Measurements from ENCODE around the gene STX1A. TPM values are rescaled to one million over a fixed set of nuclear protein-coding genes. Genes with fewer than 3 reads are reported as not detected.

The STX1A gene
- total RNA-seq, 1 experiment from 2014 or later: 3.7 TPM

- peak overlapping the region; percentile 77 for H3K4me3 ChIP-seq (ENCODE audit: low read length)
- no peaks in the 10 kb centered on the region for H3K9me3 ChIP-seq (ENCODE audit: low read length)
- peaks cover 10% of the 10 kb centered on the region for H3K79me2 ChIP-seq (ENCODE audit: low read length)
- H3K4me2 ChIP-seq (ENCODE audit: low read depth, low read length, poor library complexity, severe bottlenecking): peak overlapping the region; percentile 82
- no peaks in the 10 kb centered on the region for H3K9me2 ChIP-seq (replicated peaks; ENCODE audit: insufficient read depth, low read length)
- H3K4me1 ChIP-seq (ENCODE audit: low read length): peaks cover 21% of the 10 kb centered on the region
- H3K9ac ChIP-seq (ENCODE audit: low read length): peak overlapping the region; percentile 85
- peaks cover 10% of the 10 kb centered on the region for H4K20me1 ChIP-seq (ENCODE audit: insufficient read depth, low read depth, low read length)
- H3K36me3 ChIP-seq (ENCODE audit: insufficient read depth, low read length): no peaks in the 10 kb centered on the region
- H2AFZ ChIP-seq (ENCODE audit: low read length): peak overlapping the region; percentile 56; the same call in 1 of the 2 replicates
- DNase-seq: peak; percentile 86
- H3K27me3 ChIP-seq (ENCODE audit: low read length): no peaks in the 10 kb centered on the region
- peak overlapping the region; percentile 76 for H3K27ac ChIP-seq (ENCODE audit: low read length)
Measured at GRCh38 chr7:73738220-73738611, 18.7 kb upstream of the STX1A start.

DNA sequence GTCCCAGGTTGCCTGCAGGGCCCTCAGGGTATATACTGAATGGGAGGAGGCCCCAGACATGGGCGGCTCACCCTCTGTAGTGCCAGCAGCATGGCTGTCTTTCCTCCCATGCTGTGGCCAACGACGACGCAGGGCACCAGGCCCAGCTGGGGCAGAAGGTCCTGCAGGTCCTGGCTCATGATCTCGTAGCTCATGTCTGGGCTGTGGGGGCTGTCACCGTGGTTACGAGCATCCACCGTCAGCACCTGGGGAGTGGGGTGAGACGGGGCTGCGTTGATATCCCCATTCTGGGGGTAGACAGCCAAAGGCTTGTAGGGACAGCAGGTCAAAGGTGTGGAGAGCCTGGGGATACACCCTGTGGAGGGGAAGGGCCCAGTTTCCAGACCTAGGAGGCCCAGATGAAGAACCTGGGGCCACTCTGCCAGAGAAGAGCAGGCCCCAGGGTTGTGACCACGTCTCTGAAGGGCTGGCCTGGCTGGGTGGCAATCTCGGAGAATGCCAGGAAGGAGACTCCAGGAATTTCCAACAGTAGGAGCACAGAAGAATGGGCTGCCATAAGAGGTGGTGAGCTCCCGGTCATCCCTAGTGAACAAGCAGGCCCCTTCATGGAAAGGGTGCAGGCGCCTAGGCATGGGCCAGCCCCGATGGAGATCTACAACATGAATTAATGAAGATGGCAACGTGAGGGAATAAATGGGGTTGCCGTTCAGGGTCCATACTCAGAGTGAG lies 18.2 kb upstream of the STX1A start:
- no peak for DNase-seq
- no peak overlapping the region for H3K27ac ChIP-seq (ENCODE audit: low read length)
- H3K4me1 ChIP-seq (ENCODE audit: low read length): peaks cover 21% of the 10 kb centered on the region
- no peaks in the 10 kb centered on the region for H3K9me3 ChIP-seq (ENCODE audit: low read length)
- no peaks in the 10 kb centered on the region for H3K36me3 ChIP-seq (ENCODE audit: insufficient read depth, low read length)
- peak overlapping the region; percentile 85 for H3K9ac ChIP-seq (ENCODE audit: low read length)
- H2AFZ ChIP-seq (ENCODE audit: low read length): no peak overlapping the region
- H3K9me2 ChIP-seq (replicated peaks; ENCODE audit: insufficient read depth, low read length): no peaks in the 10 kb centered on the region
- no peaks in the 10 kb centered on the region for H3K27me3 ChIP-seq (ENCODE audit: low read length)
- peak overlapping the region; percentile 77 for H3K4me3 ChIP-seq (ENCODE audit: low read length)
- peaks cover 10% of the 10 kb centered on the region for H3K79me2 ChIP-seq (ENCODE audit: low read length)
- H3K4me2 ChIP-seq (ENCODE audit: low read depth, low read length, poor library complexity, severe bottlenecking): peak overlapping the region; percentile 82
- peaks cover 10% of the 10 kb centered on the region for H4K20me1 ChIP-seq (ENCODE audit: insufficient read depth, low read depth, low read length)

GRCh38 chr7:73736885-73737284 lies 17.4 kb upstream of the STX1A start:
- Histone ChIP-seq H2AFZ (ENCODE audit: low read length) (no peak overlapping the region), H3K9me2 (replicated peaks; ENCODE audit: insufficient read depth, low read length) (no peaks in the 10 kb centered on the region), H3K9ac (ENCODE audit: low read length) (peak overlapping the region; percentile 85; the same call in 1 of the 2 replicates), H3K4me2 (ENCODE audit: low read depth, low read length, poor library complexity, severe bottlenecking) (no peak overlapping the region), H4K20me1 (ENCODE audit: insufficient read depth, low read depth, low read length) (peaks cover 10% of the 10 kb centered on the region), H3K79me2 (ENCODE audit: low read length) (peaks cover 10% of the 10 kb centered on the region), H3K9me3 (ENCODE audit: low read length) (no peaks in the 10 kb centered on the region), H3K36me3 (ENCODE audit: insufficient read depth, low read length) (no peaks in the 10 kb centered on the region), H3K27me3 (ENCODE audit: low read length) (no peaks in the 10 kb centered on the region), H3K27ac (ENCODE audit: low read length) (no peak overlapping the region), H3K4me1 (ENCODE audit: low read length) (peaks cover 21% of the 10 kb centered on the region), H3K4me3 (ENCODE audit: low read length) (no peak overlapping the region)
- no peak for DNase-seq

- H3K9me3 ChIP-seq (ENCODE audit: low read length): no peaks in the 10 kb centered on the region
- no peaks in the 10 kb centered on the region for H3K36me3 ChIP-seq (ENCODE audit: insufficient read depth, low read length)
- no peak overlapping the region for H3K27ac ChIP-seq (ENCODE audit: low read length)
- H3K27me3 ChIP-seq (ENCODE audit: low read length): no peaks in the 10 kb centered on the region
- no peak overlapping the region for H2AFZ ChIP-seq (ENCODE audit: low read length)
- H3K79me2 ChIP-seq (ENCODE audit: low read length): peaks cover 10% of the 10 kb centered on the region
- DNase-seq: no peak
- H3K9ac ChIP-seq (ENCODE audit: low read length): no peak overlapping the region
- peaks cover 10% of the 10 kb centered on the region for H4K20me1 ChIP-seq (ENCODE audit: insufficient read depth, low read depth, low read length)
- no peak overlapping the region for H3K4me3 ChIP-seq (ENCODE audit: low read length)
- no peaks in the 10 kb centered on the region for H3K9me2 ChIP-seq (replicated peaks; ENCODE audit: insufficient read depth, low read length)
- no peak overlapping the region for H3K4me2 ChIP-seq (ENCODE audit: low read depth, low read length, poor library complexity, severe bottlenecking)
- H3K4me1 ChIP-seq (ENCODE audit: low read length): peaks cover 21% of the 10 kb centered on the region
Measured at GRCh38 chr7:73735528-73735905, 16.0 kb upstream of the STX1A start.

DNA sequence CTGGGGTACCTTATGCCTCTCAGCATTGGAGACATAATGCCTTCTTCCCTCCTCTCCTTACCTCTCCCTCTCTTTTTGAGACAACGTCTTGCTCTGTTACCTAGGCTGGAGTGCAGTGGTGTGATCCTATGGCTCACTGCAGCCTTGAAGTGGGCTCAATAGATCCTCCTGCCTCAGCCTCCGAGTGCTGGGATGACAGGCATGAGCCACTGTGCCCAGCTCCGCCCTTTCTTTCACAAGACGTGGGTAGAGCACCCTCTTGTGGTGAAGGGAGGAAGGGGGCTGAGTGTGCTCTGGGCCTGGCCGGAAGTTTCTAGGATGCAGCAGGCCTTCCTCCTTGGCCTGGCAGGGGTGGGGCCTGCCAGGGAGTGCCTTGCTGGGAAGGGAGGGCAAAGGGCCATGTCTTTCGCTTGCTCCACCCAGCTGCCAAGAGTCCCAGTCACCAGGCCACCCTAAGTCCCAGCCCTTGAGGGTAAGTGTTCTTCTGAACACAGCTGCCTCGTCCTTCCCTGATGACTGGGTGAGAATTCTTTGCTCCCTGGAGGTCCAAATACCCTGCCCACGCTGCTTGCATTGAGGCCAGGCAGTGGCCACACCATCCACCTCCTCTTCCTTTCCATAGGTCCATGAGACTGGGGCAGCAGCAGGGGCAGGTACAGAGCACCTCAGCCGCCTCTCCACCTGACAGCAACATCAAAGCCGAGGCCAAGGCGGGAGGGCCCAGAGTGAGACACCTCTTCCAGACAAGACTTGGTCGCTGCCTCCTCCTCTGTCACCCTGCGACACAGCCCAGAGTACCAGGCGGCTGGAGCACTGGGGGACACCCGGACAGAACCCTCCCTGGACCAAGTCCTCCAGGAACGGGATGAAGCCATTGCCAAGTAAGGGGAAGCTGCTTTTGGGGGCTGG lies 15.4 kb upstream of the STX1A start:
- no peaks in the 10 kb centered on the region for H3K9me3 ChIP-seq (ENCODE audit: low read length)
- no peaks in the 10 kb centered on the region for H3K36me3 ChIP-seq (ENCODE audit: insufficient read depth, low read length)
- peaks cover 10% of the 10 kb centered on the region for H4K20me1 ChIP-seq (ENCODE audit: insufficient read depth, low read depth, low read length)
- H3K27ac ChIP-seq (ENCODE audit: low read length): no peak overlapping the region
- peaks cover 10% of the 10 kb centered on the region for H3K79me2 ChIP-seq (ENCODE audit: low read length)
- peak overlapping the region; percentile 42; the same call in 1 of the 2 replicates for H3K9ac ChIP-seq (ENCODE audit: low read length)
- H2AFZ ChIP-seq (ENCODE audit: low read length): no peak overlapping the region; the same call in 1 of the 2 replicates
- H3K4me2 ChIP-seq (ENCODE audit: low read depth, low read length, poor library complexity, severe bottlenecking): no peak overlapping the region
- DNase-seq: peak; percentile 96
- no peak overlapping the region for H3K4me3 ChIP-seq (ENCODE audit: low read length)
- H3K27me3 ChIP-seq (ENCODE audit: low read length): no peaks in the 10 kb centered on the region
- H3K9me2 ChIP-seq (replicated peaks; ENCODE audit: insufficient read depth, low read length): no peaks in the 10 kb centered on the region
- H3K4me1 ChIP-seq (ENCODE audit: low read length): peaks cover 21% of the 10 kb centered on the region

GRCh38 chr7:73732397-73732796 lies 12.9 kb upstream of the STX1A start:
- no peak overlapping the region for H3K4me2 ChIP-seq (ENCODE audit: low read depth, low read length, poor library complexity, severe bottlenecking)
- no peaks in the 10 kb centered on the region for H3K9me2 ChIP-seq (replicated peaks; ENCODE audit: insufficient read depth, low read length)
- no peak overlapping the region for H3K4me3 ChIP-seq (ENCODE audit: low read length)

GRCh38 chr7:73730485-73730884 lies 11.0 kb upstream of the STX1A start:
- H3K4me1 ChIP-seq (ENCODE audit: low read length): peaks cover 17% of the 10 kb centered on the region
- no peak for DNase-seq
- H4K20me1 ChIP-seq (ENCODE audit: insufficient read depth, low read depth, low read length): no peaks in the 10 kb centered on the region
- H3K9me2 ChIP-seq (replicated peaks; ENCODE audit: insufficient read depth, low read length): no peaks in the 10 kb centered on the region
- no peak overlapping the region for H3K9ac ChIP-seq (ENCODE audit: low read length)
- H3K4me2 ChIP-seq (ENCODE audit: low read depth, low read length, poor library complexity, severe bottlenecking): no peak overlapping the region
- no peak overlapping the region for H2AFZ ChIP-seq (ENCODE audit: low read length)
- no peaks in the 10 kb centered on the region for H3K79me2 ChIP-seq (ENCODE audit: low read length)
- no peaks in the 10 kb centered on the region for H3K9me3 ChIP-seq (ENCODE audit: low read length)
- no peaks in the 10 kb centered on the region for H3K36me3 ChIP-seq (ENCODE audit: insufficient read depth, low read length)
- H3K27me3 ChIP-seq (ENCODE audit: low read length): no peaks in the 10 kb centered on the region
- H3K27ac ChIP-seq (ENCODE audit: low read length): no peak overlapping the region
- no peak overlapping the region for H3K4me3 ChIP-seq (ENCODE audit: low read length)

More at GRCh38 chr7:73732397-73732796, 12.9 kb upstream of the STX1A start:
- Histone ChIP-seq H3K27ac (ENCODE audit: low read length) (no peak overlapping the region), H3K9ac (ENCODE audit: low read length) (no peak overlapping the region), H3K27me3 (ENCODE audit: low read length) (no peaks in the 10 kb centered on the region), H3K36me3 (ENCODE audit: insufficient read depth, low read length) (no peaks in the 10 kb centered on the region), H3K9me3 (ENCODE audit: low read length) (no peaks in the 10 kb centered on the region), H4K20me1 (ENCODE audit: insufficient read depth, low read depth, low read length) (peaks cover 4% of the 10 kb centered on the region), H2AFZ (ENCODE audit: low read length) (no peak overlapping the region), H3K79me2 (ENCODE audit: low read length) (peaks cover 4% of the 10 kb centered on the region), H3K4me1 (ENCODE audit: low read length) (peaks cover 15% of the 10 kb centered on the region)
- peak; percentile 6 for DNase-seq

DNA sequence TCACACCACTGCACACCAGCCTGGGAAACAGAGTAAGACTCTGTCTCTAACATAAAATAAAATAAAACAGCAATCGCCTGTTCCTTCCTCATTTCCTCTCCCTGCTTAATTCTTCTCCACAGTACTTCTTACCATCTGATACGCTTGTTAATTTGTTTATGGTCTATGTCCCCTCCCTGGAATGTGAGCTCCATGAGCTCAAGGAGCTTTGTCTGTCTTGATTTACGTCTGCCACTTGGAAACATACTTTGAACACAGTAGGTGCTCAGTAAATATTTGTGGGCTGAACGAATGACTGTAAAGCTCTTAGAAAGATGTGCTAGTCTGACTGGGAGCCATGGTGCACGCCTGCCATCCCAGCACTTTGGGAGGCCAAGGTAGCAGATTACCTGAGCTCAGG lies 9.1 kb upstream of the STX1A start:
- H3K79me2 ChIP-seq (ENCODE audit: low read length): no peaks in the 10 kb centered on the region
- no peak overlapping the region for H2AFZ ChIP-seq (ENCODE audit: low read length)
- no peaks in the 10 kb centered on the region for H3K9me2 ChIP-seq (replicated peaks; ENCODE audit: insufficient read depth, low read length)
- DNase-seq: no peak
- H3K9me3 ChIP-seq (ENCODE audit: low read length): no peaks in the 10 kb centered on the region
- no peak overlapping the region for H3K27ac ChIP-seq (ENCODE audit: low read length)
- H3K4me2 ChIP-seq (ENCODE audit: low read depth, low read length, poor library complexity, severe bottlenecking): no peak overlapping the region
- no peaks in the 10 kb centered on the region for H3K36me3 ChIP-seq (ENCODE audit: insufficient read depth, low read length)
- H3K4me3 ChIP-seq (ENCODE audit: low read length): no peak overlapping the region
- no peaks in the 10 kb centered on the region for H4K20me1 ChIP-seq (ENCODE audit: insufficient read depth, low read depth, low read length)
- no peaks in the 10 kb centered on the region for H3K27me3 ChIP-seq (ENCODE audit: low read length)
- H3K9ac ChIP-seq (ENCODE audit: low read length): no peak overlapping the region
- H3K4me1 ChIP-seq (ENCODE audit: low read length): peaks cover 13% of the 10 kb centered on the region

Data from Karpas-422 (cell line).